Measurements from ENCODE around the gene PRTFDC1.

PRTFDC1 gene

DNA sequence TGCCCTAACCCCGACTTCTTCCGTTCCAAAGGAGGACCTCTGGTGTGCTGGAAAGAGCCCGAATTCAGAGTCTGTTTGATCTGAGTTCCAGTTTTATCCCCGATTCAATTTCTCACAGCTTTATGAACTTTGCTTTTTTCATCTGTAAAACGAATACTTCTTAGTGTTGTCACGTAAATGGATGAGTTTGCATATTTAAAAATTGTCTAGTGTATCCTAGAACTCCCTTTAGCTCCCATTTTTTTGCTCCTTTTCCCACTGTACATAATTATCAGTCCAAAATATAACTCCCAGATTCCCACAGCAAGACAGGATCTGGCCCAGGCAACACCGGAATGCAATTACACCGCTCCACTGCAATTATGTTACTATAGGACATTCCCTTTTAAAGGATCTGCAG lies 148.0 kb downstream of the PRTFDC1 start:
- DNase-seq (ENCODE audit: low spot score) = no peak
- FAIRE-seq = no peak

DNA sequence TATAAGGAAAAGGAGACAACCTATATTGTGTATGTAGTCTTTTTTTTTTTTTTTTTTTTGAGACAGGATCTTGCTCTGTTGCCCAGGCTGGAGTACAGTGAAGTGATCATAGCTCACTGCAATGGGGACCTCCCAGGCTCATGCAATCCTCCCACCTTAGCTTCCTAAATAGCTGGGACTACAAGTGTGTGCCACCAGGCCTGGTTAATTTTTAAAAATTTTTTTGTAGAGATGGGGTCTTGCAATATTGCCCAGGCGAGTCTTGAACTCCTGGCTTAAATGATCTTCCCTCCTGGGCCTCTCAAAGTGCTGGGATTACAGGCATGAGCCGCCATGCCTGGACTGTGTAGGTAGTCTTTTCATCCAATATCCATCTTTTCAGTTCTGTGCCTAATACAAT lies 150.0 kb downstream of the PRTFDC1 start:
- FAIRE-seq (no peak), DNase-seq (ENCODE audit: low spot score) (no peak)

DNA sequence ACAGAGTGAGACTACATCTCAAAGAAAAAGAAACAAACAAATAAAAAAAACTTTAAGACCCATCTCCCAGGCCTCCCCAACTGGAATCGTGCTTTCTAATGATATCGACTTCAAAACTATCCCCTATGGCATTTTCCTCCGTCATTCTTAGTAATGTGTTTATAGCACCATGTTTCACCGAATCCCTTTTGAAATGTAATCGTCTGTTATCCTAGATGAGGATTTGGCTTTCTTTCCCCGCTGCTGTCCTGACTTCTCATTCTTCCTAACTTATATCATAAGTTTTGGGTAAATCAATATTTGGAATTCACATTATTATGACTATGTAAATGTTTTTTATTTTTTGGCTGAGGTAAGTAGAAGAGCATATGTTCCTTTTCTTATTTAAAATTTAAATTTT lies 151.5 kb downstream of the PRTFDC1 start:
- FAIRE-seq (no peak), DNase-seq (ENCODE audit: low spot score) (no peak)
